NK-92 (cell line): ENCODE results near the gene NPHP4.

Source experiments
- DNase-seq: peaks from one replicate; lab custom pipeline; 2025; ENCODE audit not compliant: unreplicated experiment; lab: John Stamatoyannopoulos, UW

The NPHP4 gene

GRCh38 chr1:5951846-5952410 lies 40.3 kb downstream of the NPHP4 start:
- DNase-seq, result no peak

DNA sequence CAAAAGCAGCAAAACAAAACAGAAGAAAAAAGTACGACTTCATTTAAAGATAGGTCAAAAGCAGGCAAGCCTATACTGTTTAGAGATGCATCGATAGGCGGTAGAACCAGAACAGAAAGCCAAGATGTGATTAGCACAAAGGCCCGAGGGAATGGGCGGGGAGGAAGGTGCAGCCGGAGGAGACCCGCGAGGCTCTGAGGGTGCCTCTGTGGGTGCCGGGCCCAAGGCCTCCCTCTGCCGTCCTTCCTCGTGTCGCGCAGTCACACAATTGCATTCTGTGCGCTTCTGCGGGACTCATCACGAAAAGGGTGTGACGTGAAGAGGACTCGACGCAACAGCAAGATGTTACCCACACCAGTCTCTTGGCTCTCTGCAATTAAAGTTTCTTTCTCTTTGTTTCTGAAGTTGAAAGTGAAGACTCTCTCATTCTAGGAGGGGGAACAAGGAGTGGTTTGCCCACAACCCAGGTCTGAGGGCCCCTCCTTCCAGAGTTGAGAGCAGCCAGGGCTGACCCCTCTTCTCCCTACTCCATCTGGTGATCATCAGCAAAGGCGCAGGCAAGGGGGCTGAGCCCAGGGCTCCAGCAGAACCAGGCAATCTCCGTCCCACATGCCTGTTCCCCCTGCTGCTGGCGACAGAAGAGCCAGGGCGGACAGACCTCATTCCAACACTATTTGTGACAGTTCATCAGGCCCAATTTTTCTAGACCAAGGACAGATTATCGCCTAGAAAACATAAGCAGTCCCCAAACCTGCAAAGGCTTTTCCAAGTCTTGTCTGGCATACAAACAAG lies 41.0 kb downstream of the NPHP4 start:
- DNase-seq, result no peak

- DNase-seq, result no peak
These were observed 41.9 kb downstream of the NPHP4 start for GRCh38 chr1:5950201-5950895.

GRCh38 chr1:5949761-5950100 lies 42.5 kb downstream of the NPHP4 start:
- no peak for DNase-seq

DNA sequence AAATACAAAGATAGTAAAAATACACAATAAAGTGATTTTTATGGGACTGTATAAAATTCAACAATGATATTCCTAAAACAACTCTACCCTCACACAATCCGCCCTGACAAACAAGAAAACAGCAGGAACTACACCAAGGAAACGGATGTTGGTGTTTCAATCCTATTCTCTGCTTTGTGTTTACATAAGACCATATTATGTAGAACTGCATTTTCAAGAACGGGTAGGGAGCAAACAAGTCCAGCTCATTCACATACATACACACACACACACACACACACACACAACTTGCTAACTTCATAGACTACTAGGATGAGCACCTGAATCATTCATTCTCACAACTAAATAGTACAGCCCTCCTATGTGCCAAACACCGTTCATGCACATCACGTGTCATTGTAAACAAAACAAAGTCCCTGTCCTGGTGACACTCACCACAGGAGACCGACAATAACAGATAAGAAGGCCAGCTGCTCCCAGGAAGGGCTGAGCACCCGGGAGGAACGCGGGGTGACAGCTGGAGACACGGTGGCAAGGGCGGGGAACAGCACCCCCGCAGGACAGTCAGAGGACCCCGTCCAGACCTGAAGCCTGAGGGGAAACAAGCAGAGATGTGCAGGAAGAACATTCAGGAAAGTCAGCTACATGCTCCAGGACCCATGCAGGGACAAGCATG lies 43.0 kb downstream of the NPHP4 start:
- DNase-seq, result no peak

DNA sequence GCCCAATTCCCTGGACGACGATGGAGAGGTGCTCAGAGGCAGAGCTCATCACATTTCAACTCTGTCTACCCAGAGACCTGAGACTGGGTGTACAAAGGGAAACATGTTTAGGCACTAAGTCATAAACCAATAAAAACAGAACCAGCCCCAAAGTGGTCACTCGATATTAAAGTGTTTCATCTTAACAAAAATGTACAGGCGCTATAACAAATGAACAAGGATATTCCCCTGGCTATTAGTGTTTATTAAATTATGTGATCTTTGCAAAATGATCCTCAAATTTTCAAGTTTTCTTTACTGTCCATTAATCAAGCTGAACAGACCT lies 43.6 kb downstream of the NPHP4 start:
- DNase-seq, result no peak

- no peak for DNase-seq
These were observed 44.1 kb downstream of the NPHP4 start for GRCh38 chr1:5947978-5948680.

DNA sequence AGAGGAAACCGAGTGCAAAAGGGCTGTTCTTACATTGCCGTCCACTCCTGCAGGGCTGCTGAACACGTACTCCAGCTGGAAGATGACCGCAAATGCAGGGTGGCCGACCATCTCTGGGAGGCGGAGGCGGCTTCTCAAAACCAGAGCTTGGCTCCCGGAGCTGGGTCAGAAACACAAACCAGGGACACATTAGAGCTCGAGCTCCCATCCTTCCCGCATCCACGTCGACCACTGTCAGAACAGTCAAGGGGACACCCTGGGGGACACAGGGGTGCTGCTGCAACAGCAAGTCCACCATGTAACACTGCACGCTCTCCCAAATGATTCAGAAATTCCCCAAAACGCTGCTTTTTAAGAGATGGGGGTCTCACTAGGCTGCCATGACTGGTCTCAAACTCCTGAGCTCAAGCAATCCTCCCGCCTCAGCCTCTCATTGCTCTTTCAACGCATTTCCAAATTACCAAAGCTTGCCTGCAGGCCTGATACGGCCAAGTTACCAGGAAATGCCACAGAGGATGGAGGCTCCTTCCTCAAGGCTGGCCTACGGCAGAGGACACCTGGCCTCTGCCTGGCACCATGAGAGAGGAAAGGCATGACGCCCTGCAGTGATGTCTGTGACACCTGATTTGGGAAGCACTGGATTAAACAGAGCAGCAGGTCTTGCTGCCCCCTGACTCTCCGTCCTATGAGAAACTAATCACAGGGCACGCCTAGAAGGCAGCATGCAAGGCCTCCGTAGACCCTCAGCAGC lies 45.0 kb downstream of the NPHP4 start:
- no peak for DNase-seq

- no peak for DNase-seq
These were observed 46.8 kb downstream of the NPHP4 start for GRCh38 chr1:5945445-5945844.

- no peak for DNase-seq
These were observed 47.4 kb downstream of the NPHP4 start for GRCh38 chr1:5944843-5945167.

GRCh38 chr1:5944154-5944842 lies 47.9 kb downstream of the NPHP4 start:
- no peak for DNase-seq

DNA sequence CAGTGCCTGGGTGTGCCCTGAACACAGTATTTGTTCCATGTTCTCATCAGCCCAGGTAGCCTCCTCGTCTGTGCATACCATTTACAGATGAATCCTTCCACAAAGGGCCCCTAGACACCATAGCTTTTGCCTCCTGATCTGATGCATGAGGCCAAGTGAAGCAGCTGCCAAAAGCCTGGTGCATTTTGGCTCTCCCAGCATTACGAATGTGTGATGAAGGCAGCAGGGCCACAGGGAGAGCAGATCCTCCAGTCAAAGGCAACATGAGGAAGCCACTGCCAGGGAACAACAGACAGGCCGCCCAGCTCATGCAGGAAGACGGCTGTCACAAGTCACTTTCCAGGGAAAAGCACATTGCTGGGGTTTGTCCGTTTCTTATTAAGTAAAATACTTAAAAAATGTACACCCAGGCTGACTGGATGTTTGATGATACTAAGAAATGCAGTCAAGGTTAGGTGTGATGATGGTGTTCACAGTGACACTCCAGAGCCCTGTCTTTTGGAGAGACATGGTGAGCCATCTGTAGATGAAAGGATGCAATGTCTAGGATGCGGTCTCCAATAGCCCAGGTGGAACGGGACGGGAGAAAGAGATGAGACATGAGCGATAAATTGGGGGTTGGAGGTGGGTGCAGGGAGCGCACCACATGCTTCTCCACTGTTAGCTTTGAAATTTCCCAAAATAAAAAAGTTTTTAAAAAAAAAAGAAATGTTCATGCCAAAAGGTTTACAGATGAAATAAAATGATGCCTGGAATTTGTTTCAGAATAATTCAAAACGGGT lies 48.7 kb downstream of the NPHP4 start:
- no peak for DNase-seq

DNA sequence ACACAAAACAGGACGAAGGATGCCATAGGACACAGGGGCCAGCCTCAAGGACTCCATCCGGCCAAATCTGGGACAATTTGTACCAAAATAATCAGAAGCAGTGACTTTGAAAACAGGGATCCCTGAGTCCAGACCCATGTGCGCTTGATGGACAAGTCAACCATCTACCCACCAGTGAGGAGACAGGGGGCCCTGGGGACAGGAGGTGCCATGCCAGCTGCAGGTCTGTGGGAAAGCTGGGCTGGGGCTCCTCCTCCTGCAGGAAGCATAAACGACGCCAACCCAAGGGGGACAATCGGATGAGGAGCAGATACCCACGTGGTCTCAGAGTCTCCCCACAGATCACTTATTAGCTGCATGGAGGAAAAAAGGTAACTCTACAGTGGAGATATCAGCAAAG lies 50.6 kb downstream of the NPHP4 start:
- DNase-seq, result no peak

DNA sequence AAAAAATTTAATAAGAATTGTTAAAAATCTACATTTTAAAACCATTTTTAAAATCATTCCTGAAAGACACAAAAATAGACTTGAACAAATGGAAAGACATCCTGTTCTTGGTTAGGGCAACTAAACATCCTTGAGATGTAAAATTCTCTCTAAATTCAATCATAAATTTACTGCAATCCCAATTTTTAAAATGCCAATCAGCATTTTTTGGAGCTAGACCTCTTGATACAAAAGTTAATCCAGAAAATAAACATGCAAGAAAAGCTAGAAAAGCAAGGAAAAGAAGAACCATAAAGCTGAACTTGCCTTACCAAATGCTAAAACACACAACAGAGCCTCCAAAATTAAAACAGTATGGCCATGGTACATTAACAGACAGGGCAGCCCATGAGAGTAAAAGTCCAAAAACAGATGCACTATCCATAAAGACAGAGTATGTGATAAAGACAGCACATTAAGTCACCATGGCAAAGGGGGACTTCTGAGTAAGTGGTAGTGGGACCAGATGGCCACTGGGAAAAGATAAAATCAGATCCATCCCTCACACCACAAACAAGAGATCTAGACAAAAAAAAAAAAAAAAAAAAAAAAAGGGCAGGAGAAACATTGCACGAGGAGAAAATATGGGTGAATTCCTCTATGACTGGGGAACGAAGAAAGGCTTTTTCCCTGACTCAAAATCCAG lies 51.4 kb downstream of the NPHP4 start:
- no peak for DNase-seq

DNA sequence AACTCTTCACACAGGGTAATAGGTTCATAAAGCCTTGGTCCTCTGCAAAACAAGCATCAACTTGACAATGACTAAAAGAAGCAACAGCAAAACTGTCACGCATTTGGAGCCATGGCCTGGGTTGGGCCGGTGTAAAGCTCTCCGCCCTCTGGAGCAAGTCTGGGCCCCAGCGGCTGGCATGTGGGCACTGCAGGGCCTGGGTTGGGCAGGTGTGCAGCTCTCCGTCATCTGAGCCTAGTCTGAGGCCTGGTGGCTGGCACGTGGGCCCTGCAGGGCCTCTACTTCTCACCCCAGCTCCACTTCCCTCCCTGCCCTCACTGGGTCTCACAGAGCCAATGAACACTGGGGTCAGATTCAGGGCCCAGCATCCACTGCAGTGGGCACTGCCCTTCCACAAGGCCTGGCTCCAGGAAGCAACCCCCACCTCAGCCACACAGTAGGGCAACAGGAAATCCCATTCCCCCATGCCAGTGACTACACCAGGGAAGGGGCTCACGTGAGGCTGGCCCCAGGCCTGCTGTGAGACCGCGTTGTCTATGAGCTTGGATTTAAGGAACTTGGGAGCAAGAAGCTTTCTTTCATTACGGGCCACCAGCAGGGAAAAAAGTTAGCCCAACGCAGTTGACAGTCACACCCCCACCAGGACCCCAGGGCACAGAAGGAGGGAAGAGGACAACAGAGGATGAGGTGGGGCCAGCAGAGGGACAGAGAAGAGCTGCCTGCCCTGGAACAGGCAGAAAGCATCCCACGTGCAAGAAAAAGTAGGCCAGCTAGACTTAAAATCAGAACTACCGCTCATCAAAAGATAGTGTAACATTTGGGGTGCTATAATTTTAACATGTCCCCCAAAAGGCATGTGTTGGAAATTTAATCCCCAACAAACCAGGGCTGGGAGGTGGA lies 52.7 kb downstream of the NPHP4 start:
- DNase-seq, result no peak

DNA sequence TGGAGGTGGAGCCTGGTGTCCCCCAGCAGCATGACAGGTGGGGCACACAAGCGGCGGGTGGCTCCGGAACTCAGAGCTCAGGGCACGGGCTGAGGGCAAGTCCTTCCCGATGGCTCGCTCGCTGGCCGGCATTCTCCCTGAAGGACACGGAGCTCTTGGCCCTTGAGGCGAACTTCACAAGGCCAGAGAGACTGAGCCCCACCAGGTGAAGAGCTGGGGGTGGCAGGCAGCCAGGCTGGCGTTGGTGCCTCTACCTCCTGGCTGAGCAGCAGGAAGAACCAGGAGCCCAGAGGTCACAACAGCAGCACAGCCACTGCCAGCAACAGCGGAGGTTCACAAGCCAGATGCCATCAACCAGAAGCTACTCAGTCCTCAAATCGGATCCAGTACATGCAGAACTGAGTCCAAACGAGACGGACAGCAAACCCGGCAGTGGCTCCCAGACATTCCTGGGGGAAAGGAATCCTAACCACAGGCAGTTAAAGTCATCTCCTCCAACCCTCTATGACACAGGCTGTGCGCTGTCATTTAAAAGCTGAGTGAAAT lies 54.1 kb downstream of the NPHP4 start:
- DNase-seq, result no peak

DNA sequence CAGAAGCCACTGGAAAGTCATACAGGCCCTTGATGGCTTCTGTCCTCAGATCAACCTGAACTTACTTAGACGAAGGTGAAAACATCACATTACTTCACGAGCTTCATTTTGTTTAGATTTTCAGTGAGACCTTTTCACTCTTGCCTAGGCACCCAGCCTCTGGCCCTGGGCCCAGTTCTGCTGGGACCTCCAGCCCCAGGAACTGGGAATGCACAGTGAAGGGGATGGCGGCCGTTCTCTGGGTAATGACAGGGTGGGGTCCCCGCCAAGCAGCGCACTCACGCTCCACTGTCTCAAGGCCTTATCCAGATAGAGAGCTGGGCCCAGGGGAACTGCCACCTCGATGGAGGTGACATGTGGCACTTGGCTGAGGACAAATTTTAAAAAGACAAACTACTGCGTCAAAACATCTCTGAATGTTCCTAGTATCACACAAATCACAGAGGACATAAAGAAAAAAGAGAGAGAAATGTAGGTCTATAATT lies 54.8 kb downstream of the NPHP4 start:
- DNase-seq, result no peak
